ENCODE data around the gene TUBA4A.
"Not testable (repeated sequence)": the region's sequence is repeated elsewhere in the genome, so short reads cannot be mapped to it uniquely, and the experiment has no call there.

The TUBA4A gene

GRCh38 chr2:219253753-219254589 is at the start of gene TUBA4A:
TUBA4A (minus strand) TSS chr2:219253918; CDS start chr2:219253858, 60 bp downstream.
- peak; percentile 79 to 88 for DNase-seq (ENCODE audit: low read depth in 2 of 2)

DNA sequence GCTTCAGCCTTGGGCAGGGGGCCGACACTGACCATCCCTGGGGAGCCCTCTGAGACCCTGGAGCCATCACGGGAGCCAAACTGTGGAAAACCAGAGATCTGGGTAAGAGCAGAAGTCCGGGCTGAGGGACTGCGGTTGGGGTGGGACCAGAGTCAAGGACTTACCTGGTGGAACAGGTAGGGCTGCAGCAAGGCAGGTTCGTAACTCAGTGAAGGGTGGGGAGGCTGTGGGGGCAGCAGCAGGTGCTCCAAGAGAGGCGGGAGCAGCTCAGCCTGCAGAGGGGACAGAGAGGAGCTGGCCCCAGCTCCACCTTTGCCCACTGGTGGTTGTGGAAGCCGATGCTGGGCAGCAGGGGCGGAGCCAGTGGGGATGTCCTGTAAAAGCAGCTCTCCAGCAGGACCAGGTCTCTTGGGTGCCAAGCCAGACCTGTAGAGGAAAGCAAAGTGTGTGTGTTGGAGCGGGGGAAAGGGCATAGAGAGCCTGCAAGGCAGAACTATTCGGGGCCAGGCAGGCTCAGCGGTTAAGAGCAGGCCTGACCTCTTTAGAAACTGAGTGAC is 48.8 kb upstream of the TUBA4A start:
- DNase-seq (ENCODE audit: low read depth in 2 of 2): no peak

DNA sequence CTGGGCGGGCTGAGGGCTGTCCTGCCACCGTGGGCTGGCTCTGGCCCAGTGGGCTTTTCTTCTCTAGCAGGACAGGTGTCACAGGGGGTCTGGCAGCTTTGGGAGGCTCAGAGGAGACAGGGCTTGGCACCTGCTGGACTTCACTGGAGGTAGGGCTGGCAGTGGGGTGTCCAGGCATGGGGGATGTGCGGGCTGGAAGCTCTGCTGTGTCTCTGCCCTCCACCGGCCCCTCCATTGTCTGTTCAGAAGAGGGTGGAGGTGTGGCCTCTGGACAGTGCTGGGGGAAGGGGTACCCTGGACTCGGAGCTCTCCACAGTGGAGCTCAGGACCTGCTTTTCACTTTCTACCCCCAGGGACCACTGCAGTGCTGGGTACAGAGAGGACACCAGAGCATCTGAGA is 46.3 kb upstream of the TUBA4A start:
- no peak for DNase-seq (ENCODE audit: low read depth in 2 of 2)

DNA sequence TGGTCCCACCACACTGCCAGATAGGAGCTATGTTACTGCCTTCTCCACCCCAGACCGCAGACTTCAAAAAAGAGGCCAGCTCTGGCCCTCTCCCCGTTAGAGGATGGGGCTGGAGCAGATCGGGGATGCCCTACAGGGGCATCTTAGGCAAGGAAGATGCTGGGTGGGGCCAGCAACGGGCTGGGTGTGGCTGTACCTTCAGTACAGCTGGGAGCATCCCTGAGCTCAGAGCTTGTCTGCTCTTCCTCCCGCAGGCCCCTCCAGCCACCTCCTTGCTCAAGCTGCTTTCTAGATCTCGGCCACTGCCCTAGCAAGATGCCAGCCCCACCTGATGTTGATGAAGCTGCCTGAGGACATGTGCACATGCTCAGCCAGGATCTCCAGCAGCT is 45.6 kb upstream of the TUBA4A start:
- DNase-seq (ENCODE audit: low read depth in 2 of 2): no peak

DNA sequence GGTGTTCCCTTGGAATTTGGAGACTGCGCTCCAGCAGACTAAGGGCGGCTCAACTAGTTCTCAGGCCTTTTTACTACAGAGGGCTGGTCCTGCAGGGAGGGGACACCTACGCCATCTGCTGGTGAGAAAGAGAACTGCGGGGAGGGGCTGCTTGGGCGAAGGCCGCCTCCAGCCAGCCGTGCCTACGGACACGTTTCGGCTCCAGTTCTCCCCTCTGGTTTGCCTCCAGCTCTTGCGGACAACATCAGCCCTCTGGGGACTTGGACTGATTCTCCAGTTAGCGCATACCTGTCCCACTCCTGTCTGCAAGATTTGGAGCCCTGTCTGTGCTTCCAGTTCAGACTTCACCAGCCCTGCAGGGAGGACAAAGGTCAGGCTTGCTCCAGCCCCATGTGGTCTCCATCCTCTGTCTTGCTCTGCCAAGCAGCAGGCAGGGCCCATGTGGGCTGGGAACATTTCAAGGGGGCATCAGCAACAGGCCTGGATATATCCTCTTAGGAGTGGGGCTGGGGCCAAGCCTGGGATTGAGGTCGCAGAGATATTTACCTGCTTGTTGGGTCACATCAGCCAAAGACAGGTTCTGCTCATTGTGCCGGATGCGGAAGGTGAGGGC is 45.1 kb upstream of the TUBA4A start:
- DNase-seq (ENCODE audit: low read depth in 2 of 2): peak; percentile 73 to 80

DNA sequence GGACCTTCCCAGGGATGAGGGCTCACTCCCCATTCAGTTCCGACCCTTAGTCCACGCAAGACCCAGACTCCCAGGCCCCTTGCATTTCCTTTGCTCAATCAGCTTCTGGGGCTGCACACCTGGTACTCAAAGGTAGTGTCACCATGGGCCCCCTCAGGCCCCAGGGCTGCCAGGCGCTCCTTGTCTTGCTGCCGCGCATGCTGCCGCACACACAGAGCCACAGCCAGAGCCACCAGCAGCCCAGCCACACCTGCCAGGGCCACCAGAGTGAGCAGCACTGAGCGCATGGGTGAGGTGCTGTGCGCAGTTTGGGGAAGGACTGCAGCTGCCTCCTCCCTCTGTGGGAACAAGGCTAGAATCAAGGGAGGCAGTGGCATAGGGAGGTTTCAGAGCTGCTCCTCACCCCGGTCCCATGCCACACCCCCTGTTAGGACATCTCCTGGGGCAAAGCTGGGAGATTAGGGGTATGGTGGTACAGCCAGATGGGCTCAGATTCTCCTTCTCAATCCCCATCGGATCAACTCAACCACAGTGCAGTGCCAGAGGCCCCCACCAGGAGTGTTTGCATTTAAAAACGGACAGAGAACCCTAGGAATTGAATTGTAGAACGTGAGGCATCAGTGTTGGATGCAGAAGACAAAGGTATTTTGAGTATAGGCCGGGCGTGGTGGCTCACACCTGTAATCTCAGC is 44.2 kb upstream of the TUBA4A start:
- DNase-seq (ENCODE audit: low read depth in 2 of 2): no peak

DNA sequence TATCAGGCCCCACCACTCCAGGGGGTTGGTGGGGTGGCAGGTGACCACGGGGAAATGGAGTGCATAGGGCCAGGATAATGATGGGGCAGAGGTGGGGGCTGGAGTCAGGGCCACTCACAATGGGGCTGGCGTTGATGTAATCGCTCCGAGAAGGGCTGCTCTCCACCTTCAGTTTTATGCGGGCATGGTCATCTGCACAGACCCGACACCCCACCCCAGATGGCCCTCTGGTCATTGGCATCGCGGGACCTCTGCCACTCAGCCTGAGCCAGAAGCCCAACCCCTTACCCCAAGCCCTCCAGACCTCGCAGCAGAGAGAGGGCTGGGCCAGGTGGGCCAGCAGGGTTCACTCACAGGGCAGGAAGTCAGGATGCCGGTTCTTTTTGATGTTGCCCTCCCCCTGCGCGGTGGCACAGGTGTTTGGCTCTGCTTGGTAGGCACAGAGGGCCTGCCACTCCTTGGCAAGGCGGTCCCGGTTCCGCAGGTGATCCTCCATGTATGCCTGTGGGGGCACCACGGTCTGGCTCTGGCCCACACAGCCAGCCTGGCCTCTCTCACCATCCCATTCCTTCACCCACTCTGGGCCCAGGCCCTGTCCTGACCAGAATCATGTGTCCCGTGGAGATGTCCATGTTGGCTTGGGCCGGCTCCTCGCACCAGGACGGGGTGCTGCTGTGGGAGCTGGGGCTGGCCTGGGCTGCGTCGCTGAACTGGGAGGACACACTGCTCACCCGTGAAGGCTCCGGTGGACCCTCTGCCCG is 43.1 kb upstream of the TUBA4A start:
- no peak for DNase-seq (ENCODE audit: low read depth in 2 of 2)

DNA sequence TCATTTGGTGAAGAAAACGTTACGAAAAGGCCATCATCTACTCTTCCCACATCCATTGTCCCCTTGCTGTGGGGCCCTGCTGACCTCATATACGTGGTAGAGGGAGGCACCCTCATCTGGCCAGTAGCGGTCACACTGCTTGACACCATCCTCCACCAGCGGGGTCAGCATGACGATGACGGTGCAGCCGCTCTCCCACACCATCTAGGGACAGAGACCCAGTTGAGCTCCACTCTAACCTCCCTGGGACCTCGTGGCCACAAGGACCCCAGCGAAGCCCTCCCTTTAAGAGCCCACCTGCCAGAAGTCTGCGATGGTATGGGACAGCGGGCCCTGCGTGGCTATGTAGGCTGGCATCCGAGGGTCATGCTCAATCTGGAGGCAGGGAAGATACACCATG is 42.4 kb upstream of the TUBA4A start:
- no peak for DNase-seq (ENCODE audit: low read depth in 2 of 2)

DNA sequence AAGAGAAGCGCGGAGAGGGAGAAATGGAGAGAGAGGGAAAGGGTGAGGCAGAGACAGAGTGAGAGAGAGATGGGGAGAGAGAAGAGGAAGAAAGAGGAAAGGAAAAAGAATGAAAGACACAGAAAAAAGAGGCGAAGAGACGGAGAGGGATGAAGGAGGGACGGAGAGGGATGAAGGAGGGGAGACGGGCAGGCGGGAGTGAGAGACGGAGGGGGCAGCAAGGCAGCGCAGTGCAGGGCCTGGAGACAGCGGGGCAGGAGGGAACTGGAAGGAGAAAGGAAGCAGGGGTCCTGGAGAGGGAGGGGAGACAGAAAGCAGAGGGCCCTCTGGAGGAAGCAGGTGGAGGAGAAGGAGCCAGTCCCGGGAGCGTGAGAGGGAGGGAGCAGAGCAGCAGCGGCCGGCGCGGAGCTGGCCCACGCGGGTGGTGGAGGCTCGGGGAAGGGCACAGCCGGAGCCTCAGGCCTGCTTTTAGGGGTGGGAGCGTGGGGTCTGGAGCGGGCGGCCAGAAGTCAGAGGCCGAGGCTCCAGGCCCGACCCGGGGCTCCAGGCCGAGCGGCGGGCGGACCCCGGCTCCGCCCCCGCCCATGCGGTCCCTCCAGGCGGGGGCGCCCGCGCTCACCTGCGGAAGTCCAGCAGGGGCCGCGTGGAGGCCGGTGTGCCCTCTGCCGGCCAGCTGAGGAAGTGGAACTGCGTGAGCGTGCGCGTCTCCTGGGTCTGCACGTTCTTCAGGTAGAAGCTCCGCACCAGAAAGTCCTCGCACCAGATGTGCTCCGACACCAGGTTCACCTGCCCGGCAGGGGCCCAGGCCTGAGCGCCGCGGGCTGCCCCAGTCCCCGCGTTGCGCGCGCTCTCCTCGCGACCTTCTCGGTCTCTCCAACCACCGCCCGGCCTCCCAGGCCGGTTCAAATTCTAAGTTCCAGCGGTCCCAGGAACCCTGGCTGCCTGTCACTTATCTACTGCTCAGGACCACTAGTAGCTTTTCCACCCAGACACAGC is 40.9 kb upstream of the TUBA4A start:
- peak; percentile 74 to 82 for DNase-seq (ENCODE audit: low read depth in 2 of 2)

GRCh38 chr2:219293736-219294231 is 40.1 kb upstream of the TUBA4A start:
- DNase-seq (ENCODE audit: low read depth in 2 of 2): no peak

DNA sequence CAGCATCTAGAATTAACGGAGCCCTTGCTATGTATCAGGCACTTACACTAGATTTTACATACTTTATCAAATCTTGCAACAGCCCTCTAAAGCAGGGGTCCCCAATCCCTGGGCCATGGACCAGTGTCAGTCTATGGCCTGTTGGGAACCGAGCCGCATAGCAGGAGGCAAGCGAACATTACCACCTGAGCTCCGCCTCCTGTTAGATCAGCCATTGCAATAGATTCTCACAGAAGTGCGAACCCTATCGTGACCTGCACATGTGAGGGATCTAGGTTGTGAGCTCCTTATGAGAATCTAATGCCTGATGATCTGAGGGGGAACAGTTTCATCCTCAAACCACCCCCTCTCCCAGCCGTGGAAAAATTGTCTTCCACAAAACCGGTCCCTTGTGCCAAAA is 38.9 kb upstream of the TUBA4A start:
- DNase-seq (ENCODE audit: low read depth in 2 of 2): no peak

- DNase-seq (ENCODE audit: low read depth in 2 of 2): no peak
Measured at GRCh38 chr2:219291910-219292490, 38.3 kb upstream of the TUBA4A start.

DNA sequence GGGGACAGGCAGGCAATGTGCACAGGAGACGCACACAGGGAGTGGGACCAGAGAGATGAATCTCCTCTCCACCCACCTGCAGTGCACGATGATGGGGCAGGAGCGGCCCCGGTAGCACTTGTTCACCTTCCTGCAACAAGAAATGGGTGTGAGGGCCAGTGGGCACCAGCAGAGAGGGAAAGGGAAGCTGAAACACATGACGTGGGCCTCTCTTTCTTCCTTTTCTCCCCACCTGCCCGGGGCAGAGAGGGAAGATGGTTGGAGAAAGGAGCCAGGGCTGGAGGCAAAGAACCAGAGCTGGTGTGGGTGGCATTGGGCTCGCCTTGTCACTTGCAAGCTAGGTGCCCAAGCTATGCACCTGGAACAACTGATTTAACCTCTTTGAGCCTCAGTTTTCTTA is 37.7 kb upstream of the TUBA4A start:
- no peak for DNase-seq (ENCODE audit: low read depth in 2 of 2)

DNA sequence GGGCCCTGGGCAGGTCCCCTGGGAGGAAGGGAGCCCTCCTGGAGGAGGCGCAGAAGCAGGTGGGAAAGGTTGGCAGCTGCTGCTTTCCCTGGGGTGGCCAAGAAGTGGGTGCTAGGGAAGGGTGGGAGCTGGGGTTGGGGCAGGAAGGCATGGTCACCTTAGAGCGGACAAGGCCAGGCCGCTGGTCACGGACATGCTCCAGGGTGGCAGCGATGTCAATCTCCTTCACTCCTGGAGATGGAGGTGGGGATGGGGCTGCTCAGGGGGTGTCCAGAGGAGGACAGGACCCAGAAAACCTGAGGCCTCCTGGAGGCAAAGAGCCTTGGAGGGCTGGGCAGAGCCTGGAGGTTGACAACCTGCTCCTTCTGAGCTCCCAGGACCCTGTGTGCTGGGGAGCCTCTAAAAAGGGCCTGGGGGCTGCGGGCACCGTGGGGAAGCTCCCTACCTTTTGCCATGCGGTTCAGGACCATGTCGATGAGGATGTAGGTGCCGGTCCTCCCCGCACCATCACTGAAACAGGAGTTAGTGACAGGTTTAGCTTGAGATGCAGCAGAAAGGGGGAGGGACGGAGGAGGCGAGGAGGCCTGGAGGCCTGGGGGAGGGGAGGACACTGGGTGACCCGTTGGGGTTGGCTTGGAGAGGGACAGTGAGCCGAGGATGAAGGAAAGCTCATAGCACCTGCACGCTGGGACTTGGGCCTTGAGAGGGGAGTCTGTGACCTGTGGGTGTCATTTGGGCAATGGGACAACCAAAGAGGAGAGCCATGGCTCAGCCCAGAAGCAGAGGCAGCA is 36.9 kb upstream of the TUBA4A start:
- DNase-seq (ENCODE audit: low read depth in 2 of 2): no peak

GRCh38 chr2:219289537-219290361 is 36.0 kb upstream of the TUBA4A start:
- DNase-seq (ENCODE audit: low read depth in 2 of 2): no peak

DNA sequence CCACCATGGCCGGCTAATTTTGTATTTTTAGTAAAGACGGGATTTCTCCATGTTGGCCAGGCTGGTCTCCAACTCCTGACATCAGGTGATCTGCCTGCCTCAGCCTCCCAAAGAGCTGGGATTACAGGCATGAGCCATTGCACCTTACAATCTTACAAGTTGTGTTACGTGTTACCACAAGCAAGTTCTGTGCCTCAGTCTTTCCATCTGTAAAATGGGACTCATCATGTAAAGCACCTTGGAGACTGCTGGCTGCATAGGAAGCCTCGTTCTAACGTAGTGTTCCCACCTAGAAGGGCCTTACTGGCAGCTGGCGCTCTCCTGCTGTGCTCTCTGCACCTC is 35.4 kb upstream of the TUBA4A start:
- DNase-seq (ENCODE audit: low read depth in 2 of 2): no peak

DNA sequence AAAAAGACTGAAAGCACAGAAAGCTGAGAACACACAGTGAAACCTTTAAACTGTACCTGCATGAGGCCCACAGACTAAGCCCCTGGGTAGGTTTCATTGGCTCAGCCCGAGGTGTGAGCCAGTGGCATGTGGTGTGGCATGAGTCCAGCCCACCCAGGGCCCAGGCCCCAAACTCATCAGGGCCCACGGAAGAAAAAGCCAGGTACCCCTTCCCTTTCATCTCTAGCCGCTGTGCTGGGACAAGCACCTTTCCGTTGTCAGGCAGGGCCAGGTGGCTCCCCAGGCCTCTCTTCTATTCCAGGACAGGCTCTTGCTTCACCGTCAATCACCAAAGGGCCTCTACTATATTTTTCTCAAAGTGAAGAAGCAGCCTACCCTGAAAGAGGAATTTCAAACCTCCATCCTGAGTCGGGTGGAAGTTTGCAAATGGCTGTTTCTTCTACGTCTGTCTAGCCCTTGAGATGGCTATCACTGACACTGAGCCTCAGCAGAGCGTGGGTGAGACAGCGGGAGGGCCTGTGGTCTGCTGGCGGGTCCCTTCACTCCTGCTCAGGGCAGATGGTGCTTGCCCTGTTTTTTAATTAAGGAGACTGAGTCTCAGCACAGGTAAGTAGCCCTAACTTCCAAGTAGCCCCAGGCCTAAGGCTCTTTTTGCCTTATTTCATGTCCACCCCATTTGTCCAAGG is 34.0 kb upstream of the TUBA4A start:
- DNase-seq (ENCODE audit: low read depth in 2 of 2): no peak

DNA sequence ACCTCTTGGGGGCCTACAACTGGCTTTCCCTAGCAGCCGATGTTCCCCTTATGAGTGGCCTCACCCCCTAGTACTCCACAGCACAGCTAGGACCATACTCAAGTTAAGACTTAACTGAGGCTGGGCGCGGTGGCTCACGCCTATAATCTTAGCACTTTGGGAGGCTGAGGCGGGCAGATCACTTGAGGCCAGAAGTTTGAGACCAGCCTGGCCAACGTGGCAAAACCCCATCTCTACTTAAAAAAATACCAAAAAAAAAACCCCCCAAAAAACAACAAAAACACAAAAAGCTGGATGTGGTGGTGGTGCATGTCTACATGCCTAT is 33.4 kb upstream of the TUBA4A start:
- DNase-seq (ENCODE audit: low read depth in 2 of 2): not testable (repeated sequence)
